ENCODE data around the gene KAT2A. TPM values are rescaled to one million over a fixed set of nuclear protein-coding genes. Genes with fewer than 3 reads are reported as not detected.

KAT2A gene
- total RNA-seq, 4 donors from 2014 or later, result 25.3 to 55.5 (median 37.1) TPM

DNA sequence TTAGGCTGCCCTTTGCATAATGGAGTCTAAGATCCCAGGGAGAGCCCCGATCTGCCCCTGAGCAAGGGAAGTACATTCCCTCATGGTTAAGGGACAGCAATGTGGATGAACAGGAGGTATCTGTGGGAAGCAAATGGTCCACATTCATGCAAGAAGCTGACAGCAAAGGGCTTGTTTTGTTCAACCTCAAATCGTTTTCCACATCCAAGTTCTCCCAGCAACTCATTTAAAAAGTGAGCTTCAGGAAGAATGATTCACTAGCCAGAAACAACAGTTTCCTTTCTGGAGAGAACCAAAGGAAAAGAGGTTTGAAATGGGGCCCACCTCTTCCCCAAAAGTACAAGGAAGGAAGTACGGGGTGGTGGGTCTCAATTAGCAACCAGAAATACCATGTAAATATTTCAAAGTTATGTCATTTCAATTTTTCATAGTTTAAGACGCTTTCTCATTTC lies 10.8 kb upstream of the KAT2A start:
- no peak for TF ChIP-seq POLR2A (IDR thresholded peaks at IDR 0.05)
- TF ChIP-seq, protein P1, sequence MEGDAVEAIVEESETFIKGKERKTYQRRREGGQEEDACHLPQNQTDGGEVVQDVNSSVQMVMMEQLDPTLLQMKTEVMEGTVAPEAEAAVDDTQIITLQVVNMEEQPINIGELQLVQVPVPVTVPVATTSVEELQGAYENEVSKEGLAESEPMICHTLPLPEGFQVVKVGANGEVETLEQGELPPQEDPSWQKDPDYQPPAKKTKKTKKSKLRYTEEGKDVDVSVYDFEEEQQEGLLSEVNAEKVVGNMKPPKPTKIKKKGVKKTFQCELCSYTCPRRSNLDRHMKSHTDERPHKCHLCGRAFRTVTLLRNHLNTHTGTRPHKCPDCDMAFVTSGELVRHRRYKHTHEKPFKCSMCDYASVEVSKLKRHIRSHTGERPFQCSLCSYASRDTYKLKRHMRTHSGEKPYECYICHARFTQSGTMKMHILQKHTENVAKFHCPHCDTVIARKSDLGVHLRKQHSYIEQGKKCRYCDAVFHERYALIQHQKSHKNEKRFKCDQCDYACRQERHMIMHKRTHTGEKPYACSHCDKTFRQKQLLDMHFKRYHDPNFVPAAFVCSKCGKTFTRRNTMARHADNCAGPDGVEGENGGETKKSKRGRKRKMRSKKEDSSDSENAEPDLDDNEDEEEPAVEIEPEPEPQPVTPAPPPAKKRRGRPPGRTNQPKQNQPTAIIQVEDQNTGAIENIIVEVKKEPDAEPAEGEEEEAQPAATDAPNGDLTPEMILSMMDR (IDR thresholded peaks at IDR 0.05), result no peak
- no peak overlapping the region for H3K4me3 ChIP-seq (ENCODE audit: low read depth, poor library complexity, severe bottlenecking)
- WGBS, 2 donors, result 39 to 53% methylated on average over 4 of the region's 4 CpGs
- no peak for DNase-seq (ENCODE audit: low spot score in 2 of 2)
- intact Hi-C loops (cut with DNase I; ENCODE audit: low total_unique reads), result no loop called here

DNA sequence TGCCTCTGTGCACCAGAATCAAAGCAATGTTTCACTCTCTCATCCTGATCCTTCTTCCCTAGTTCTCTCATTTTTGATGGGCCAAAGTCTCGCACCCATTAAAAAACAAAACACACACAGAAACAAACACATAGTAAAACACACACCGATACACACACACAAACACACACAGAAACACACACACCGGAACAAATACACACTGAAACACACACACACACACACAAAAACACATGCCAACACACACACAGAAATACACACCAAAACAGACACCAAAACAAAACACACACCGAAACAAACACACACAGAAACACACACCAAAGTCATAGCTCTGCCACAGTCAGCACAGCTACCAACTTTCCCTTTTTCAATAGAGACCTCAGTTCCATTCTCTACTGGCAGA lies 10.1 kb upstream of the KAT2A start:
- intact Hi-C loops (cut with DNase I; ENCODE audit: low total_unique reads), result no loop called here
- no peak overlapping the region for H3K4me3 ChIP-seq (ENCODE audit: low read depth, poor library complexity, severe bottlenecking)
- 94 to 95% methylated on average over 4 of the region's 4 CpGs for WGBS, 2 donors
- TF ChIP-seq, protein P1 (IDR thresholded peaks at IDR 0.05), result no peak
- no peak for TF ChIP-seq POLR2A (IDR thresholded peaks at IDR 0.05)
- no peak for DNase-seq (ENCODE audit: low spot score in 2 of 2)

DNA sequence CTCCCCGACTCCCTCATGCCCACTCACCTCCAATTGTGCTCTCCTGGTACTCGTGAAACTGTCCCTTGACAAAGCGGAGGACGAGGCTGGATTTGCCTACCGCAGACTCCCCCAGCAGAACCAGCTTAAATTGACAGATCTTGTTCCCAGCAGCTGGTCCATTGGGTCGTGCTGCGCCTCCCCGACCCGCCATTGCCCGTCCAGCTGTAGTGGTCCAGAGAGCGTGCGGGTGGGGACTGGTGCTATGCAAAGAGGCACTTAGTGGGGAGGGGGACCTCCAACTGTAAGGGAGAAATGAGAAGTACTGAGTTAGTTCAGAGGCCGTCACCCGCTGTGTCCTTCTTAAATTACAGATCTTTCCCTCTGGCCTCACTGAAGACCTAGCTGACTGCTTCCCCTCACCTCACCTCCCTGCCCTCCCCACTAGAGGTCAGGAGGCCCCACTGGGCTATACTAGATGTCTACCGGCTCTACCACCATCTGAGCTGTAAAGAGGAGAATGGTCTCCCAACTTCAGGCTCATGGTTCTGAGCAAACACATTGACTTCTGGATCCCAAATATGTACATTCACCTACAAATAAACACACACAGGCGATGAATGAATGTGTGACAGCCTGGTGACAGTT lies 9.3 kb upstream of the KAT2A start:
- 94 to 96% methylated on average over 16 of the region's 16 CpGs for WGBS, 2 donors
- DNase-seq (ENCODE audit: low spot score in 2 of 2), result no peak
- intact Hi-C loops (cut with DNase I; ENCODE audit: low total_unique reads), result no loop called here
- TF ChIP-seq POLR2A (IDR thresholded peaks at IDR 0.05), result no peak
- TF ChIP-seq, protein P1 (IDR thresholded peaks at IDR 0.05), result no peak
- no peak overlapping the region for H3K4me3 ChIP-seq (ENCODE audit: low read depth, poor library complexity, severe bottlenecking)

DNA sequence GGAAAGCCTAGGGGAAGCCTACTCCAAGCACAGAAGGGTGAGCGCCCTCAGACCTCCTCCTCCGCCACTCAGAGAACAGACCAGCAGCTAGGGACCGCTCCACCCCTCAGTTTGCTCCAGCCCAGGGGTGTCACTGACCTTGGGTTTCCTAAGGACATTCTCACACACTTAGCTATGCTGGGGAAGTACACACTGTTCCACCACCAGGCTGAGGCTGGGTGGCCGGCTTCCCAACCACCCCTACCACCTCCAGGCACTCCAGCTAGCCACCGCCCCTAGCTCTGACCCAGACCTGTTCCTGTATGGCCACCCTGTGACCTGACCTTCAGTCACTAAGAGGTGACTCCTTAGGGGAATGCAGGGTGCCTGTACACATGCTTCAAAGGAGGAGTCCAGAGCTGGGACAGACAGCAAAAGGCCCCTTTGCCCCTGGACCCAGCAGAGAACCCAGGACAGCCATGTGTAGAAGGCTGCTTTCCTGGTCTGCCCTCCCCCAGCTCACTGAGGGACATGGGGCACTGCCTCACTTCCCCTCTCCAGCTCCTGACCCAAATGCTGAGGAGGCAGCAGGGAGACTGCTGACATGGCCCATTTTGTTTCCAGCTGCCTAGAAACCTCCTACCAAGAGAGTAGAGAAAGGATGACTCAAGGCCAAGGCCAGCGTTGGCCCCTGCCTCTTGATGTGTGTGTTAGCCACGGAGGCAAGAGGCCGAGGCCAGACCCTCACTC lies 8.1 kb upstream of the KAT2A start:
- intact Hi-C loops (cut with DNase I; ENCODE audit: low total_unique reads), result no loop called here
- 87 to 88% methylated on average over 8 of the region's 8 CpGs for WGBS, 2 donors
- no peak for TF ChIP-seq POLR2A (IDR thresholded peaks at IDR 0.05)
- TF ChIP-seq, protein P1 (IDR thresholded peaks at IDR 0.05), result no peak
- DNase-seq (ENCODE audit: low spot score in 2 of 2), result no peak
- no peak overlapping the region for H3K4me3 ChIP-seq (ENCODE audit: low read depth, poor library complexity, severe bottlenecking)

DNA sequence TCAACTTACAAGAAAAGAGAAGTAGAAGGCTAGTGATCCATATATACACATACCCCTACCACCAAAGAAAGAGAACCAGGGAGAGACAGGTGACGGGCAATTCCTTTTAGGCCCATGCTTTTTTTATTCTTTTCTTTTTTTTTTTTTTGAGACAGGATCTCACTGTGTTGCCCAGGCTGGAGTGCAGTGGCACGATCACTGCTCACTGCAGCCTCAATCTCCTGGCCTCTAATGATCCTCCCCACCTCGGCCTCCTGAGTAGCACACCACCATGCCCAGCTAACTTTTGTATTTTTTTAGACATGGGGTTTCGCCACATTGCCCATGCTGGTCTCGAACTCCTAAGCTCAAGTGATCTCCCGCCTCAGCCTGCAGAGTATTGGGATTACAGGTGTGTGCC lies 6.2 kb upstream of the KAT2A start:
- no peak overlapping the region for H3K4me3 ChIP-seq (ENCODE audit: low read depth, poor library complexity, severe bottlenecking)
- intact Hi-C loops (cut with DNase I; ENCODE audit: low total_unique reads), result no loop called here
- DNase-seq (ENCODE audit: low spot score in 2 of 2), result no peak
- WGBS, 2 donors, result 90 to 96% methylated on average over 6 of the region's 6 CpGs
- TF ChIP-seq, protein P1 (IDR thresholded peaks at IDR 0.05), result no peak
